KOPT-K1 (cell line): Measurements from ENCODE around the gene GRIK5.
A peak's percentile ranks its signal among the peaks of the same experiment; 100 is the strongest.
"Not testable (repeated sequence)": the region's sequence is repeated elsewhere in the genome, so short reads cannot be mapped to it uniquely, and the experiment has no call there.

Source experiments
- H3K27ac ChIP-seq: fragments of 200-600 bp; sonication (generic); 2 replicates; pipeline ENCODE4 v1.5.1; 2016; ENCODE audit warnings: antibody characterized with exemption, mild to moderate bottlenecking, low read depth, low read length; ENCODE audit not compliant: poor library complexity, severe bottlenecking
- H3K36me3 ChIP-seq: fragments of 200-600 bp; sonication (generic); 2 replicates; pipeline ENCODE4 v1.5.1; 2017; ENCODE audit warnings: antibody characterized with exemption, mild to moderate bottlenecking, low read length, moderate library complexity; ENCODE audit not compliant: insufficient read depth
- H3K9me3 ChIP-seq: fragments of 200-600 bp; sonication (generic); 2 replicates; pipeline ENCODE4 v1.5.1; 2017; ENCODE audit warnings: antibody characterized with exemption, low read length, mild to moderate bottlenecking; ENCODE audit not compliant: insufficient read depth, poor library complexity, severe bottlenecking

GRIK5 gene

GRCh38 chr19:42003506-42004294 lies 66.3 kb downstream of the GRIK5 start:
- Histone ChIP-seq H3K27ac (no peak overlapping the region), H3K36me3 (no peaks in the 10 kb centered on the region), H3K9me3 (no peaks in the 10 kb centered on the region)

DNA sequence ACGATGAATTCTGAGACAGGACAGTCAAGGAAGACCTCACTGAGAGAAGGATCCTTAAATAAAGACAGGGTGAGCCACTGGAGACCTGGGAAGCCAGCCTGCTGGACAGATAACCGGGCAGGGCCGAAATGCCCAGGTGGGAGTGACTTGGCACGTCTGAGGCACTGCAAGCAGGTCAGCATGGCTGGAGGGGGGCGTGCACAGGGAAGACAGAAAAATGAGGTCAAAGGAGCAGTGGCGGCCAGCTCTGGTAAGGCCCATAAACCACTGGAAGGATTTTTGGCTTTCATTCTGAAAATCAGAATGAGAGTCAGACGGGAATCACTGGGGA lies 70.2 kb downstream of the GRIK5 start:
- Histone ChIP-seq H3K9me3 (no peaks in the 10 kb centered on the region), H3K27ac (no peak overlapping the region), H3K36me3 (no peaks in the 10 kb centered on the region)

- H3K36me3 ChIP-seq = no peaks in the 10 kb centered on the region
- no peak overlapping the region for H3K27ac ChIP-seq
- no peaks in the 10 kb centered on the region for H3K9me3 ChIP-seq
Measured at GRCh38 chr19:41999071-41999877, 70.7 kb downstream of the GRIK5 start.

DNA sequence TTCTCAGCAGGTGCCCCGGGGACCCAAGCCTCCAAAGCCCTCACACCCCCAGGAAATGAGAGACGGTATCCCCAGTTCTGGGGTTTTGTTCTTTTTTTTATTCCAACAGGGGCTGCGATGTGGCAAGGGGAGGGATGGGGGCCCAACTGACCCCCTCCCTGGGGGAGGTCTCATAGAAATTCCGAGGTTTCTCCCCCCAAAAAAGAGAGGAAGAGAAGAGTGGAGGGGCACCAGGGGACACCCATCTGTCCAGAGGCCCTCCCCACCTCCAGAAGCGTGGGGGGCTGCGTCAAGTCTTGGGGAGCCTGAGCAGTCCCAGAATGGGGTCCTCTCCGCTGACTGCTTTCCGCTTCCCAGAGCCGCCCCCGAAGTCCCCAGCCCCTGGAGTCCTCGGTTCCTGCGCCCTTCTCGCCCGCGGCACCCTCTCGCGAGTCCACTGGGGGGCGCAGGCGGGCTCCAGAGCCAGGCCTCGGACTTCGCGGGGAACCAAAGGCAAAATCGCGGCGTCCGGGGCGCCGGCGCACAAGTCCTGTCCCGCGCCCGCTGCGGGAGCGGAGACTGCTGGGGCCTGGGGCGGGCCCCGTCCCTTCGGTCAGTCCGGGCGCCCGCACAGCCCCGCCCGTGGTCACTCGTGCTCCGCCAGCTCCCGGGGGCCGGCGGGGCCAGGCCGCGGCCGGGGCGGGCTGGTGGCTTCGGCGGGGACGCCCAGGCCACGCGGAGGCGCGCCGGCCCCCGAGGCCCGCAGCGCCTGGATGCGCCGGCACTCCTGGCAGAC lies 71.6 kb downstream of the GRIK5 start:
- H3K36me3 ChIP-seq = no peaks in the 10 kb centered on the region
- no peaks in the 10 kb centered on the region for H3K9me3 ChIP-seq
- no peak overlapping the region for H3K27ac ChIP-seq

- Histone ChIP-seq H3K27ac (no peak overlapping the region), H3K9me3 (no peaks in the 10 kb centered on the region), H3K36me3 (no peaks in the 10 kb centered on the region)
Measured at GRCh38 chr19:41997851-41998229, 72.2 kb downstream of the GRIK5 start.

DNA sequence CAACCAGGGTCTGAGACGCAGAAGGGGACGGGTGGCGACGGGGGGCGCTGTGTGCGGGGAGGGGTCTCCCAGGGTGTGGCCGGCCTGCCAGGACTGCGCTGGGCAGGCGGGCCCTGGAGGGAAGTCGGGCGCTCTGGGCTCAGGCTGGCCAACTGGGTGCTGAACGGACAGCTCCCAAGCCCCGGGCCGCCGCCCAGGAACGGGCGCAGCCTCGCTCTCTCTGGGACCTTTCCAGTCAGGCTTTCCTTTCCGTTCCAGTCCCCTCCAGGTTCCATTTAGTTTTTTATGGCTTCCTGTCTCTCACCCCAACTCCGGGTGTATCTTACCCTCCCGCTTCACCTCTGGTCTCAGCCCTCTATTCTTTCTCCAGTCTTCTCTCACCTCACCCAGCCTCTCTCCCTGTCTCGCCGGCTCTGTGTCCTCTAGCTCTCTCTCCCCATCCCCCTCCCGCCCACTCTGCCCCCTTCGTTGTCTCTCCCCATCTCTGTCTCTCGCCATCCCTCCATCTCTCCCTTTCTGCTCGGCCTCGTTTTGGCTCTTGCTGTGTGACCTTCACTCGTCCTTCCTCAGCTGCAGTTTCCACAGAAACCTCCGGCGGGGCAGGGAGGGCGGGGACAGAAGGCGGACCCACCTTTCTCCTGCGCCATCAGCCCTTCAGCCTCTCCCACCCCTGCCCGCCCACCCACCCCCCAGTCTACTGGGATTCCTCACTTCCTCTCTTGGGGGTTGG lies 72.7 kb downstream of the GRIK5 start:
- Histone ChIP-seq H3K27ac (no peak overlapping the region), H3K9me3 (no peaks in the 10 kb centered on the region), H3K36me3 (no peaks in the 10 kb centered on the region)

GRCh38 chr19:41995959-41996797 lies 73.8 kb downstream of the GRIK5 start:
- Histone ChIP-seq H3K27ac (no peak overlapping the region), H3K36me3 (no peaks in the 10 kb centered on the region), H3K9me3 (no peaks in the 10 kb centered on the region)

GRCh38 chr19:41994994-41995958 lies 74.7 kb downstream of the GRIK5 start:
- Histone ChIP-seq H3K9me3 (no peaks in the 10 kb centered on the region), H3K36me3 (no peaks in the 10 kb centered on the region), H3K27ac (no peak overlapping the region)

GRCh38 chr19:41994521-41994971 lies 75.5 kb downstream of the GRIK5 start:
- Histone ChIP-seq H3K36me3 (no peaks in the 10 kb centered on the region), H3K9me3 (no peaks in the 10 kb centered on the region), H3K27ac (no peak overlapping the region)

DNA sequence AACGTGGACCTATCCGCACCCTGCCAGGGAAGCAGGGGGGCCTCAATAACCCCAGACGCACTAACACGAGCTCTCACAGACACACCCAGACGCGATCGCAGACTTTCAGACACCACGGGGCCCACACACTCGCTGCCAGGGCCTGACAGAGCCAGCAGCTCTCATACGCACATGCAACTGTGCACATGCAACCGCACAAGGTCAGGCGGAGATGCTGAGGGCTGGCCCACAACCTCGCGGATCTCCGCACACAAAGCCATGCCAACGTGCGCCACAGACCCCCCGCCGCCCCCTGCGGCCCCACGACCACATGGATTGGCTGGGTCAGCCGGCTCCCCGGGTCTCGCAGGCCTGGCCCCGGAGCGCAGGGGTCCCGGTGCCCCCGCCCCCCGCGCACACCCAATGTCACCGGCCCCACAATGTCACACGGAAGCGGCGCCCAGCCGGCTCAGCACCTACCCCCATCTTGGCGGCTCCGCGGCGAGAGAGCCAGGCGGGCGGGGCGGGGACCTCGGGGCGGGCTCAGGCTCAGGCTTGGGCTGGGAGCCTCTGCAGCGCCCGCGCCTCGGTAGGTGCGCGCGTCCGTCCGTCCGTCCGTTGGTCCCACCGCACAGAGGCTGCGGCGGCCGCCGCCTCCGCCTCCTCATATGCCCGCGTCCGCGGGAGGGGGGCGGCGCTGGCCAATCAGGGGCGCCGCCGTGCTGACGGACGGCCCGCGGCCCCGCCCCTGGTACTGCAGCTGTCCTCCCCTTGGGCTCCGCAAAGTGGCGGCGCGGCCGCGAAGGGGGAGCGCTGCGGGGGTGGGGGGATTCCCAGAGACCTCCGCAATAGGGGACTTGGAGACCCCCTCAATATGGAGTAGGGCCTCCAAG lies 76.2 kb downstream of the GRIK5 start, which contains the start of gene ATP1A3:
Gene ATP1A3 (minus strand): TSS at position 619 of the 872 bp plus-strand sequence. CDS start 154 bp downstream, at position 465.
- no peaks in the 10 kb centered on the region for H3K36me3 ChIP-seq
- peak within 1 kb of the TSS; percentile 31 for H3K27ac ChIP-seq
- H3K9me3 ChIP-seq = no peaks in the 10 kb centered on the region

DNA sequence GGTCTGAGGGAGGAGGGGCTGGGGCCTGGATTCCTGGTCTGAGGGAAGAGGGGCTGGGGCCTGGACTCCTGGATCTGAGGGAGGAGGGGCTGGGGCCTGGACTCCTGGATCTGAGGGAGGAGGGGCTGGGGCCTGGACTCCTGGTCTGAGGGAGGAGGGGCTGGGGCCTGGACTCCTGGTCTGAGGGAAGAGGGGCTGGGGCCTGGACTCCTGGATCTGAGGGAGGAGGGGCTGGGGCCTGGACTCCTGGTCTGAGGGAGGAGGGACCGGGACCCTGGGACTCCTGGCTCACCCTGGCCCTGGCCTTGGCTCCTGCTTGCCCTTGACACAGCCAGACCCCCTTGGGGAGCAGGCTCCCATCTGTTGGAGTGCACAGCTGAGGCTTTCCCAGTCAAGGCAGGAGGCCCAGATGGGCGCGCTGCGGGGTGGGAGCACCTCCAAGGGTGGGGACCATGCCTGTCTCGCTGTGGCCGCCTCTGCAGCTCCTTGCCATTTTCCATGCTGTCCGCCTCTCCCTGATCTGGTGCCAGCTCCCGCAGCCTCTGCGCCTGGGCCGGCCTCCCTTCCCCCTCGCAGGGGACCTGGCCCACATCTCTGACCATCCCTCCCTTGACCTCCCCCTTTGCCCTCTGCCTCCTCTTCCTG lies 78.0 kb downstream of the GRIK5 start:
- not testable (repeated sequence) for H3K27ac ChIP-seq, H3K36me3 ChIP-seq, H3K9me3 ChIP-seq

GRCh38 chr19:41991025-41991424 lies 79.0 kb downstream of the GRIK5 start:
- Histone ChIP-seq H3K27ac (no peak overlapping the region), H3K9me3 (no peaks in the 10 kb centered on the region), H3K36me3 (no peaks in the 10 kb centered on the region; the same call in 1 of the 2 replicates)
